Embryonic facial prominence (tissue), 1 donor: ENCODE data around the gene GLYATL1B.
A peak's percentile ranks its signal among the peaks of the same experiment; 100 is the strongest.
"Not testable (repeated sequence)": the region's sequence is repeated elsewhere in the genome, so short reads cannot be mapped to it uniquely, and the experiment has no call there.

Experiments
- DNase-seq: peaks from one replicate; pipeline ENCODE4 v3.0.0-alpha.2; 2016; ENCODE audit errors: extremely low spot score

The GLYATL1B gene

GRCh38 chr11:59086007-59086406, at the start of gene GLYATL1B:
Gene GLYATL1B, plus strand, starts transcription at chr11:59086307. Its CDS starts 0 bp downstream, at chr11:59086307.
- not testable (repeated sequence) for DNase-seq

GRCh38 chr11:59036542-59036941, 49.6 kb upstream of the GLYATL1B start:
- not testable (repeated sequence) for DNase-seq

GRCh38 chr11:59037434-59037833, 48.7 kb upstream of the GLYATL1B start:
- not testable (repeated sequence) for DNase-seq

- DNase-seq: no peak
These were observed 45.5 kb upstream of the GLYATL1B start for GRCh38 chr11:59040607-59041006.

GRCh38 chr11:59051383-59051782, 34.7 kb upstream of the GLYATL1B start:
- DNase-seq: not testable (repeated sequence)

GRCh38 chr11:59052355-59052754, 33.8 kb upstream of the GLYATL1B start:
- DNase-seq: not testable (repeated sequence)

- DNase-seq: no peak
These were observed 32.7 kb upstream of the GLYATL1B start for GRCh38 chr11:59053387-59053786.

GRCh38 chr11:59058120-59059033, 27.7 kb upstream of the GLYATL1B start:
- DNase-seq: peak; percentile 20

- not testable (repeated sequence) for DNase-seq
These were observed 26.0 kb upstream of the GLYATL1B start for GRCh38 chr11:59060096-59060495.

- DNase-seq: no peak
These were observed 23.2 kb upstream of the GLYATL1B start for GRCh38 chr11:59062602-59063529.

GRCh38 chr11:59063996-59064727, 21.9 kb upstream of the GLYATL1B start:
- DNase-seq: not testable (repeated sequence)

- DNase-seq: no peak
These were observed 17.0 kb upstream of the GLYATL1B start for GRCh38 chr11:59069087-59069486.

GRCh38 chr11:59076876-59077571, 9.1 kb upstream of the GLYATL1B start:
- no peak for DNase-seq

- no peak for DNase-seq
These were observed 7.7 kb upstream of the GLYATL1B start for GRCh38 chr11:59078435-59078834.

- DNase-seq: no peak
These were observed 7.0 kb upstream of the GLYATL1B start for GRCh38 chr11:59079086-59079485.

- not testable (repeated sequence) for DNase-seq
These were observed 5.7 kb upstream of the GLYATL1B start for GRCh38 chr11:59080421-59080820.

GRCh38 chr11:59081430-59082020, 4.6 kb upstream of the GLYATL1B start:
- DNase-seq: not testable (repeated sequence)

GRCh38 chr11:59088162-59088561, 2.1 kb downstream of the GLYATL1B start:
- no peak for DNase-seq

- not testable (repeated sequence) for DNase-seq
These were observed 7.5 kb downstream of the GLYATL1B start for GRCh38 chr11:59093576-59093975.

GRCh38 chr11:59095225-59095624, 9.1 kb downstream of the GLYATL1B start:
- DNase-seq: not testable (repeated sequence)
